Measurements from ENCODE around the gene STAM.

The STAM gene

DNA sequence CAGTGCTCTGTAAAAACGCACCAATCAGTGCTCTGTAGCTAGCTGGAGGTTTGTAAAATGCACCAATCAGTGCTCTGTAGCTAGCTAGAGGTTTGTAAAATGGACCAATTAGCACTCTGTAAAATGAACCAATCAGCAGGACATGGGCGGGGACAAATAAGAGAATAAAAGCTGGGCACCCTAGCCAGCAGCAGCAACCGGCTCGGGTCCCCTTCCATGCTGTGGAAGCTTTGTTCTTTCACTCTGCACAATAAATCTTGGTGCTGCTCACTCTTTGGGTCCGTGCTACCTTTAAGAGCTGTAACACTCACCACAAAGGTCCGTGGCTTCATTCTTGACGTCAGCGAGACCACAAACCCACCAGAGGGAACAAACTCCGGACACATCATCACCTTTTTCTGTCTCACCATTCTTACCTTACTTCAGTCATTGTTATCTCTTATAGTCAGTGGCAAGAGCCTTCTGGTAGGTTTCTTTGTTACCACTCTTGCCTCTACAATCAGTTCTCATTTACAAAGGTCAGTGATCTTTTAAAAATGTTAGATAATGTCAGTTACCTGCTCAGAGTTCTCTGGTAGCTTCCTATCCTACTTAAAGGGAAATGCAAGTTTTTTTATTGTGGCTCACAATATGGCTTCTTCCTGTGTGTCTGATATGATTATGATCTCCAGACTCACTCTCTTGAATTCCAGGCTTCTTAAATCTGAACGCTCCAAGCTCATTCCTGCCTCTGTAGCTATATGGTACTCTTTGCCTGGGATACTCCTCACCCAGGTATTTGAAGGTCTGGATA, 4.5 kb downstream of the STAM start:
- no peak for DNase-seq

DNA sequence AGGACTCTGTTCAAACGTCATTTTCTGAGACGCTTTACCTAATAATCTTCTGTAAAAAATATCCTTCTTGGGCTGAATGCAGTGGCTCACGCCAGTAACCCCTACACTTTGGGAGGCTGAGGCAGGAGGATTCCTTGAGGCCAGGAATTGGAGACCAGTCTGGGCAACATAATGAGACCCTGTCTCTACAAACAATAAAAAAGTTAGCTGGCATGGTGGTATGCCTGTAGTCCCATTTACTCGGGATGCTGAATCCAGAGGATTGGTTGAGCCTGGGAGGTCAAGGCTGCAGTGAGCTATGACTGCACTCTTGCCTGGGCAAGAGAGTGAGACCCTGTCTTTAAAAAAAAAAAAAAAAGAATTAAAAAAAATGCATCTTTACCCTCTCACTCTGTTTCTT, 5.1 kb downstream of the STAM start:
- no peak for DNase-seq

DNA sequence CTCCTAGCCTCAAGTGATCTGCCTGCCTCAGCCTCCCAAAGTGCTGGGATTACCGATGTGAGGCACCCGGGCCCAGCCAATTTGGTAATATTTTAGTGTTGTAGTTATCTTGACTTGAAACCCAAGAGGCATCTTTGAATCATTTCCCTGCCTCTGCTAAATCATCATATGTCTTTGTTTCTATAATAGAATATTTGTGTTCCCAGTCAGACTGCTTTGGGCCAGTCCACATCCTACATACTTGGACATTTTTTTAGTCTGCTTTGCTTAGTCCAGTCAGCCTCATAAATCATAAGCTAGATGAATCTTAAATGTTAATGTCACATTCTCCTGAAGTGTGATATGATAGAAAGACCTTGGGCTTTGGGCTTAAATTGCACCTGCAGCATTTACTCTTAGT, 5.9 kb downstream of the STAM start:
- DNase-seq: no peak

DNA sequence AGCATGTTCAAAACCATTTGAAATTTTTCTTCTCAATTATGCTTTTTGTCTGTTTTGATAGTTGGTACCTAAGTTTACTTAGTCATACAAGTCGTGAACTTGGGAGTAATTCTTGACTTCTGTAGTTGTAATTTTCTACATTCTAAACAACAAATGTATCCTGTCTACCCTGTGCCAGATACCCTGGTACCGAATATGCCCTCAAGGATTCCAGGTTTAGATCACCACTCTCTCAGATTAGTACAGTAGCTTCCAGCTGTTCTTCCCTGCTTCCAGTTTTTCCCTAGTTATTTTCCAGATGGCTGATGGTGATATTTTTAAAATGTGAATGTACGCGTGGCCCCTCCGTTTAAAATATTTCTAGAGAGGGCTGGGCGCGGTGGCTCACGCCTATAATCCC, 6.5 kb downstream of the STAM start:
- DNase-seq: no peak

DNA sequence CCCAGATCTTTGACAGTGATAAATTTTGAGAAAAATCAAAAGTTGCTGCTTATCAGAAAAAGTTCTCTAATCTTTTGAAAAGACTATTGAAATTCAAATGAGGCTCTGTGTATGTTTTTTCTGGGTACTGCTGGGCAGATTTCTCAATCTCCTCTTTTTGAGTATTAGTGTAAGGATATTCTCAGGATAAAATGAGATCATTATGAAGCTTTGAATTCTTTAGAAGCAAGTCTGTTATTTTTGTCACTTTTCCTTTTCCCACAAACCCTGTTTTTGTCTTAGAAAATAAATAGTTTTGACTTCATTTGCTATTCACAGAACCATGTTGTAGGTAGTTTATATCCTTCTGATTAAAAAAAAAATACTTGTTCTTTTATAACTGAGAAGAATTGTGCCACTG, 7.9 kb downstream of the STAM start:
- no peak for DNase-seq

DNA sequence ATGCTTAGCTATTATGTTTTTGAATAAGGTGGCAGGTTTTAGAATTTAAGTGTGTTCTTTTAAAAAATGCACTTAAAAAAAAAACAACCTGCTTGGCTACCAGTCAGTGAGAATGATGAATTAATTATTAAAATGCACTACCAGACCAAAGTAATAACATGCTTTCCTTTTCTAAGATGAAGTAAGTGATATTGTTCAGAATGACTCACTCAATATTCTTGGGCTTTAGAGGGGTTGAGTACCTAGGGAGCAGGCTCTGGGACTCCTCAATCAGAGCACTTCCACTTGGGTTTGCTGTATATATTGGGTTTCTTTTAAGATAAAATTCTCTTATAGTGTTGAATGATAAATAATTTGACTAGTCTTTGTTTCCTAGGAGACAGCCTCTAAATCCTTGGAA, 8.6 kb downstream of the STAM start:
- no peak for DNase-seq

DNA sequence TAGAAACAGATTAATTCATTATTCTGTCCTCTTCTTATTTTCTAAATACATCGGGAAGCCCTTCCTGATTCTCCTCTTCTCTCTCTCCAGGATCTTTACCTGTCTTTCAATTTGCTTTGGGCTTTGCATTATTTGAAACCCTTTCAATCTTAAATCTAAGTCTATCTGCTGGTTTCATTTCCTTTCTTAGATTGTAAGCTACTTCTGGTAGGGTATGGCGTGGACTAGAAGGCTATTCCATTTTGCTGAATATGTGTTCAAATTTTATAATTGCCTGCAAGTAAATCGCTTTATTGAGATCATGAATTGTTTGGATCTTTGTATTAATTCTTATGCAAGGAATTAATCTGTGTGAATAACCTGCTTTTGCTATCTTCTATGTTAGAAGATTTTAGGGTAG, 11.1 kb downstream of the STAM start:
- no peak for DNase-seq

DNA sequence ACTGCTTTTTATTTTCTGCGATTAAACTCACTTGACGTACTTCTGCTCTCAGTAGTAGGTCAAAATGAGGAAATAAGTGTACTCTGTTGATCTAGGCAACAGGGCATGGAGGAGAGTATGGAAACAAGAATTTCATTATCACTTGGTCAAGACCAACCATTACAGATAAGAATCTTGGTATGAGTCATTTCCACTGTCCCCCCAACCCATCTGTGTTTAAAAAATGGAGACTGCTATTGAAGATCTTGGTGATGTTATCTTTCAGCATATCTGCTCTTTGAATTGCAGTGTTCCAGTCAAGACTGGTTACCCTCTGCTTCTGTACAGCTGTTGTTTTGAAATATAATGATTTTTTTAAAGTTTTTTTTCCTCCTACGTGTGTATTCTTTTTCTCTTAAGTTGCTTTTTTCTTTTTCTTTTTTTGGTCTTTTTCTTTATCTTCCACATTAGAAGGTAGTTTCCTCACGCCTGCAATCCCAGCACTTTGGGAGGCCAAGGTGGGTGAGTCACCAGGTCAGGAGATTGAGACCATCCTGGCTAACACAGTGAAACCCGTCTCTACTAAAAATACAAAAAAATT, 11.7 kb downstream of the STAM start:
- no peak for DNase-seq

DNA sequence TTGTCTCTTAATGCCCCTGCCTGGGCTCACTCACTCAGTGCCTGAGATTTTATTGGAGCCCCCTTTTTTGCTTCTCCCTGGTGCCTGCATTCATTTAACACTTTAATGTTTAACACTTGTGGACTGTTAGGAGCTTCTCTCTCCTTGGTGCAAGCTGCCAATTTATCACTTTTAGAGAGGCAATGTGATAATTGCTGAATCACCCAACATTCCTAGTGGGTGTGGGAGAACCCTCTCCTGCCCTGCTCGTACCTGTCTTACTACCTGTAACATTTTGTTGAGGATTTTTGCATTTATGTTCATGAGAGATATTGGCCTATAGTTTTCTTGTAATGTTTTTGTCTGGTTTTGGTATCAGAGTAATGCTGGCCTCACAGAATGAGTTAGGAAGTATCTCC, 13.2 kb downstream of the STAM start:
- no peak for DNase-seq

DNA sequence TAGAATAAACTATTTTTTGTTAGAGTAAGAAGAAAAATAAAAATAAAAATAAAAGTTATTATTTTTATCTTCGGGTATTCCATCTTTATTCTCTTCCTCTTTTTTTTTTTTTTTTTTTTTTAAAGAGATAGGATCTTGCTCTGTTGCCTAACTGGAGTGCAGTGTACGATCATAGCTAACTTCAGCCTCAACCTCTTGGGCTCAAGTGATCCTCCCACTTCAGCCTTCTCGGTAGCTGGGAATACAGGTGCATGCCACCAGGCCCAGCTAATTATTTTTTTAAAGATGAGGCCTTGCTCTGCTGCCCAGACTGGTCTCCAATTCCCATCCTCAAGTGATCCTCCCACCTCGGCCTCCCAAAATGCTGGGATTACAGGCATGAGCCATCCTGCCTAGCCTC, 15.4 kb downstream of the STAM start:
- DNase-seq: no peak

DNA sequence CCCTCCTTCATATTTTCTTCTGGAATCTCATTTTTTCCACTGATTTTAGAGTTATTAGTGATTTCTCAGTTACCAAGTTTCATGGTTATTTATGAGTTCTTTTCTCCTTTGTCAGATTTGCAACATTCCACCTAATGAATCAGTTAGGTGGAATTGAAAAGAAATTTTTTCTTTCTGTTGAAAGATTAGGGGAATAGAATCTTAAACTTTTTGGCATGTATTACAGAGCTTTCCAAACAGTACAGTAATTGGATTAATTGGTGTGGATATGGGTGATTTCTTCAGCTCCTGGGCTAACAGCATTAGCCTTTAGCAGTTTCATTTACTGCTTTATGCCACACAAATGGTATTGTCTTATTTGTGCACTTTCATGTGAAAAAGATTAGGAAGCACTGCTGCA, 17.0 kb downstream of the STAM start:
- no peak for DNase-seq

DNA sequence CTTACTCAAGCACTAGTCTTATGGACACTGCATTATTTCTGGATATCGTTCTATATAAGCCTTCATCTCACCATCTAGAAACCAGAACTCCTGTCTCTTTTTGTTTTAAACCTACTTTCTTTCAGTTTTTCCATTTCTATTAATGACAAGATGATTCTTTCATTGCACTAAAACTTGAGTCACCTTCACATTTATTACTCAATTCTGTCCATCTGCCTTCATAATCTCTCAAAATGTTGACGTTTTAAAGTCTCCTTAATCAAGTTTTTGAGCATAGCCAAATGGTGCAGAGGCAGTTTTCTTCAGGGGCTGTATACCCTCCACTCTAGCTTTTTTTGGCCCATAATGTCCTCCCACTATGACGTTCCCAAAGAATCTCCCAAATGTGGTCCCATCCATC, 17.6 kb downstream of the STAM start:
- DNase-seq: no peak

DNA sequence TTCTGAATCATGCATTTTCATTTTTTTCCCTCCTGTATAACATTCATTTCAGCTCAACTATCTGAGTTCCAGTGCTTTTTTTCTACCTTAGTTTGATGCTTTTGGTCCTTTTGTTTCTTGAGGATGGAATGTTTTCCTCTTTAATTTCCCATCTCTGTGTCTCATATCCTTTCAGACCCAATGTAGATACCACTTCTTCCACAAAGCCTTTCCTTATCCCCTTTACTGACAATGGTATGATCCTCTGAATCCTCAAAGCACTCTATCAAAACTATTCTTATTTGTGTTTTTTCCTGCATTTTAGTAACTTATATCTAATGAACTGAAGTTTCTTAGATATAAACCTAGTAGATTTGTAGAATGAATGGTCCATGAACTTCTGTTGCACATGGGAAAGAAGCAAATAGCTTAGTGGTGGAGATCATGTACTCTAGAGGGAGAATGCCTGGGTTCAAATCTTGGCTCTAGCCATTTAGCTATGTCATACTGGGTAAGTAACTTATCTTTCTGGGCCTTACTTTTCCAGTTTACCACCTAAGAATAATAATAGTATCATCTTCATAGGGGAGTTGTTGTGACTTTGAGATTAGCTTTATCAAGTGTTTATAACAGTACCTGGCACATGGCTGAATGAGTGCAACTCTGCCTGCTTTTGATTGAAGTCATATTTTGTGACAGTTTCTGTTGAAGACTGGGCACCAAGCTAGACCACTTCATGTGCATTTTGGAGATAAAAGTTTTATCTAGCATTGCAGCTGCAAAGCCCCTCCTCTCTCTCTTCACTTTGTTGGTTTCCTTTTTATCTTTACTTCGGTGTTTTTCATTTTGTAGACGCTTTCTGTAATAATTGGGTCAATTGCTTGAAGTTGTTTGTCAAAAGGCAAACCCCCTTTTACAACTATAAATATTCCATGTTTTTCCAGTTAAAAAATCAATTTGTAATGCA, 18.5 kb downstream of the STAM start:
- DNase-seq: no peak

DNA sequence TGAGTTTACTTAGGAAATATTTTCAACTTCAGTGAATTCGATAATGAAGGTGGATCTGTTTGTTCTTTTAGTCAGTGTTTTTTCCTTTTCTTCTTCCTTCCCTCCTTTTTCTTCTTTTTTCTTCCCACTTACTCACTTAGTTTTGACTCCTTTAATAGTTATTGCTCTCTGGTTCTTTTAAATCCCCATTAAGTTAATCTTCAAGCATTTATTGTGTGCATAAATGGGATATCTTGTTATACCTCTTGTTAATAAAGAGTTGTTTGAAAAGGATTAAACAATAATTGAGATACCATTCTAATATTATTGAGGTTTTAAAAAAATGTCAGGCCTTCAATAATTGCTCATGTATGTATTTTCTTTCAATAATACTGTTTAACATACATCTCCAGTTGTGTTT, 19.5 kb downstream of the STAM start:
- no peak for DNase-seq

DNA sequence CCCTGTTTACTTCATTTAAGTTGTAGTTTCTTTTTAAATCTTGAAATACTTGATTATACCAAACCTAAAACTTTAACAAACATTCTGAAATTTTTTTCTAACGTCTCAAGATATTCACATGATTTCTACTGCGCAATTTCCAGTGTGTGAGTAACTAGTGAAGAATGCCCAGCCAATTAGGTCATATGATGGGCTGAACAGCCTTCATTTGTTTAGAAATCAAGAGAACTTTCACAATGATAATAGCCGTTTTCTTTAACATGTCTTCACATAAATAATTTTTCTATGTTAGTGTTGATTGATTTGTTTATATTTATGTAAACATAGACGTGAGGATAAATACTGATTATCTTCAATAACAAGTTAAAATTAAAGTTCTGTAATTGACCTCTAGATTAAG, 21.8 kb downstream of the STAM start:
- DNase-seq: no peak

DNA sequence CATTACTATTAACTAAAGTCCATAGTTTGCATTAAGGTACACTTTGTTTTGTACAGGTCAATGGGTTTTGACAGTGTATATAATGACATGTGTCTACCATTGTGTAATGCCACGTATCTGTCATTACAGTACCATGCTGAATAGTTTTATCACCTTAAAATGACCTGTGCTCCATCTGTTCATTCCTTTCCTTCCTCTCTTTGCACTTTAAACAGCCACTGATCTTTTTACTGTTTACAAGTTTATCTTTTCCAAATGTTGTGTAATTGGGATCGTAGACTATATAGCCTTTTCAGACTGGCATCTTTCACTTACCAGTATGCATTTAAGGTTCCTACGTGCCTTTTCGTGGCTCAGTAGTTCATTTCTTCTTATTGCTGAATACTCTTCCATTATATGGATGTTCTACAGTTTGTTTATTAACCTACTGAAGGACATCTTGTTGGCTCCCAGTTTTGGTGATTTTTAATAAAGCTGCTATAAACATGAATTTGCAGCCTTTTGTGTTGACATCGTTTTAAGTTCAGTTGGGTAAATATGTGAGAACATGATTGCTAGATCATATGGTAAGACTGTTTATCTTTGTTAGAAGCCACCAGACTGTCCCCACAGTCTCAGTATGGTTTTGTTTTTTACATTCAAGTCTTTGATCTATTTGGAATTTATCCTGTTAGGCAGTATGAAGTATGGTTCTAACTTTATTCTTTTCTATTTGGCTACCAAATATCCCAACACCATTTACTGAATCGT, 24.7 kb downstream of the STAM start:
- no peak for DNase-seq

DNA sequence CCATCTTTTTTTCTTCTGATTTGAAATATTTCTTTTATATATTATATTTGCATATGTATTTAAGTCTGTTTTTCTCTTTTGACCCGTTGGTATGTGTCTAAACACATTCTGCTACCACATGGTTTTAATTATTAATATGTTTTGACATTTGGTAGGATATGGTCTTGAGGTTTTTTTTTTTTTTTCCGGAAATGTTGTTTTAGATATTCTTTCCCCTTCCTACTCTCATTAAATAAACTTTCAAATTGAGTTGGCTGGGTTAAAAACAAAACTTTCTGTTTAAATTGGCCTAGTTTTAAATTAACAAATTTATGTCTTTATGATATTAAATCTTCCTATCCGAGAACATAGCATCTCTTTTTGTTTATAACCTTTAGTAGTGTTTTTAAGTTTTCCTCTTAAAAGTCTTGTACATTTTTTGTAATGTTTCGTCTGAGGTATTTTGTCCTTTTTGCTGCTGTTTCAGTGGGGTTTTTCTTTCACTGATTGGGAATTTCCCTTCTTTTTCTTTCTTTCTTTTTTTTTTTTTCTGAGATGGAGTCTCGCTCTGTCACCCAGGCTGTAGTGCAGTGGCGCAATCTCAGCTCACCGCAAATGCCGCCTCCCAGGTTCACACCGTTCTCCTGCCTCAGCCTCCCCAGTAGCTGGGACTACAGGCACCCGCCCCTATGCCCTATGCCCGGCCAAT, 25.4 kb downstream of the STAM start:
- DNase-seq: no peak

DNA sequence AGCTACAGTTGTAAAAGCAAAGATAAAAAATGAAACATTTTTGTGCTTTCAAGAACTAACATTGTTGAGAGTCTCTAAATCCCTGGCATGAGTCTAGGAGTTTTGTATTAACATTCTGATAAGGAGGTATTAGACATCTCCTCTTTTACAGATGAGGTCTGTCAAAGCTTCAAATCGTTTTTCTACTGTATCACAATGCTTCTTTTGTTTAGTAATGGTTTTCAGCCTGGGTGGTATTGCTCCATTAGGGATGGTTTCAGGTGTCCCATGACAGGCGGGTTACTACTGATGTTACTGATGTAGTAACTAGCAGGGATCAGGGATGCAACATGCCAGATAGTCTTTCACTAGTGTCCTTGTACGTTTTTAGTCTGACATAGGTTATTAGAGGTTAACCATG, 27.4 kb downstream of the STAM start:
- no peak for DNase-seq

DNA sequence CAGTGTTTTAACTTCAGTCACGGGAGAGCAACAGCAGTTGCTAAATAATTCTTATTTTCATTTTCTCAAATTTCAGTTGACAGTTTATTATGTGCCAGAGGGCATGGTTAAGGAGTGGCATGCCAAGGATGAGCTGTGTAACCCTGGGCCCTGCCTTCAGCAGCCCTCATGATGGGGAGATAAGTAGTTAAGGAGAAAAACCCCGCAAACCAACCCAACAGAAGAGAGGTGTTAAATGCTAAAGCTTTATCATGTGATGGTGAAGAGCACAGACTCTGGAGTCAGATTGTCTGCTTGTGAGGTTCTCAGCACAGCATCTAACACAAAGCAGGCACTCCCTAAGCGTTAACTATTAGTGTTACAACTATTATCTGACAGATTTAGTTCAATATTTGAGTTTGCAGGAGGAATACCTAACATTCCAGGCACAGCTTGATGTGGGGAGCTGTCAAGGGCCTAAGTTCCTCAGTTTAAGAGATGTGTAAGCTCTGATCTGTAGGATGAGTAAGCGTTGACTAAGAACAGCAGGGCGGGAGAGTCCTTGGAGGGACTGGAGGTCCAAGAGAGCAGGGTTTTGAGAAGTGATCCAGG, 29.6 kb downstream of the STAM start:
- no peak for DNase-seq

DNA sequence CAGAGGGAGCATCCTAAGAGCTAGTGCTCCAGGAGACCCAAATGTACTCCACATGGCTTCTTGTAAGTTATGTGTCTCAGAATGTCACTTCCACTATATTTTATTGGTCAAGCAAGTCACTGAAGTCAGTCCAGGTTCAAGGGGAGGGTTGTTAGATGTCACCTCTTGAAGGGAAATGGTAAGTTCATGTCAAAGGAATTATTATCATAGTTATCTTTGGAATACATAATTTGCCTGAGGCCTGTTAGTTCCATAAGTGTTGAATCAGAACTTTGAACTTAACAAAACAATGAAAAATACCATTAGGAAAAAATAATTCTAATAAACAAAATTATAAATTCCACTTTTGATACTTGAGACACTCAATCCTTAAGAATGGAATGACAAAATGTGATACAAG, 30.6 kb downstream of the STAM start:
- DNase-seq: no peak

DNA sequence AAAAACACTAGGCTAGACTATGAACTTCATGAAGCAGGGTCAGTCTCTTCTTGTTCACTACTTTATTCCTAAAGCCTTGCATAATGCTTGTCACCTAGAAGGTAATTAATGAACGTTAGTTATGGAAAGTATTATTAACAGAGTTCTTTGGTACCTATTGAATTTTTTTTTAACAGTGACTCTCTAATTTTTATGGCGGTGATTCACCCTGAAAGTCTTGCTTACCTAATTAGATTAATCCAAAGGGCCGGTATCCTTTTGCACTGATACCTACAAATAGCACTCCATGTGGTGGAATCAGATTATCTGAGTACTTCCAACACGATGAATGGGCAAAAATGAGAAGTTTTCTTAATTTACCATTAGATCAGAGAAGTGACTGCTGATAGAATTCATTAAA, 31.7 kb downstream of the STAM start:
- DNase-seq: no peak

DNA sequence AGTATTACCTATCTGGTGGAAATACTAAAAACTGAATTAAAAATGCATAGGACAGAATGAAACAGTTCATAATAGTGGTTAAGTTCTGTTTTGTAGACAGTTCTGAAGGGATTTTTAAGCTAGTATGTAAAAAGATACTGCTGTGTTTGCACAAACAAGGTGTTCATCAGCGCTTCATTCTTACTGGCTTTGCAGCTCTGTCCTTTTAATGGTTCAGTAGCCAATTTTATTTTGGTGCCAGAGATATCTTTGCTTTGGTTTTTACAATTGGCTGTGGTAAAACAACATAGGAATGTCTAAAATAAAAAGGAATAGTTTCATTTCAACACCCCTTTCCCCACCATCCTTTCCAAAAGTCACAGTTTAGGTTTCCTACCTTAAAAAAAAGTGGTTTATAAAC, 33.0 kb downstream of the STAM start:
- DNase-seq: no peak
